ENCODE measurements around the gene PHACTR1.

DNA sequence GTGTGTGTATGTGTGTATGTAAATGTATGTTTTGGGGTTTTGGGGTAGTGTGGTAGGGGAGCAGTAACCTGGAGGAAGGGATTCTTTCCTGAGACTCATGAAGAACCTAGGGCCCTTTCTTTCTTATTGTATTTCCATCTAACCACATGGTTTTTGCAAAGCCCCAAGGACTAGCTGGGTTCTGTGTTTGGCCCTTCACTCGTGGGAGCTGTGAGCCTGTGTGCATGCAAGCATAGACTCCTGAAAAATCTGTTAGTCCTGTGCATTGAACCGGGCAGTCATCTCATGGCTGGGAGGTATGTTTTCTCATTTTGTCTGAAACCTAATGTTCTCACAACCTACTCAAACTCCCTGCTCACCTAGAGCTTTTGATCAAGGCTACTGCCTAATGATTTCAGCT, 219.1 kb downstream of the PHACTR1 start:
- TF ChIP-seq, protein P1, sequence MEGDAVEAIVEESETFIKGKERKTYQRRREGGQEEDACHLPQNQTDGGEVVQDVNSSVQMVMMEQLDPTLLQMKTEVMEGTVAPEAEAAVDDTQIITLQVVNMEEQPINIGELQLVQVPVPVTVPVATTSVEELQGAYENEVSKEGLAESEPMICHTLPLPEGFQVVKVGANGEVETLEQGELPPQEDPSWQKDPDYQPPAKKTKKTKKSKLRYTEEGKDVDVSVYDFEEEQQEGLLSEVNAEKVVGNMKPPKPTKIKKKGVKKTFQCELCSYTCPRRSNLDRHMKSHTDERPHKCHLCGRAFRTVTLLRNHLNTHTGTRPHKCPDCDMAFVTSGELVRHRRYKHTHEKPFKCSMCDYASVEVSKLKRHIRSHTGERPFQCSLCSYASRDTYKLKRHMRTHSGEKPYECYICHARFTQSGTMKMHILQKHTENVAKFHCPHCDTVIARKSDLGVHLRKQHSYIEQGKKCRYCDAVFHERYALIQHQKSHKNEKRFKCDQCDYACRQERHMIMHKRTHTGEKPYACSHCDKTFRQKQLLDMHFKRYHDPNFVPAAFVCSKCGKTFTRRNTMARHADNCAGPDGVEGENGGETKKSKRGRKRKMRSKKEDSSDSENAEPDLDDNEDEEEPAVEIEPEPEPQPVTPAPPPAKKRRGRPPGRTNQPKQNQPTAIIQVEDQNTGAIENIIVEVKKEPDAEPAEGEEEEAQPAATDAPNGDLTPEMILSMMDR (IDR thresholded peaks at IDR 0.05; ENCODE audit: insufficient read depth, low read depth, low read length): no peak
- no peak for TF ChIP-seq EZH2 (IDR thresholded peaks at IDR 0.05; ENCODE audit: insufficient read depth, low read length)

Data from astrocyte (in vitro differentiated cells and primary cell).